Trophoblast cell (in vitro differentiated cells and primary cell): ENCODE measurements around the gene KHDC1.
A peak's percentile ranks its signal among the peaks of the same experiment; 100 is the strongest.
"Not testable (repeated sequence)": the region's sequence is repeated elsewhere in the genome, so short reads cannot be mapped to it uniquely, and the experiment has no call there.

Source experiments
- DNase-seq, 2 donors: peaks; one replicate each; pipeline ENCODE4 v3.0.0-alpha.2; 2016
- H2AFZ ChIP-seq: 2 replicates; pipeline ENCODE4 v1.6.1; 2013; ENCODE audit warnings: low read length, moderate library complexity, mild to moderate bottlenecking; ENCODE audit not compliant: insufficient read depth, poor library complexity
- H2AK5ac ChIP-seq: 2 replicates; pipeline ENCODE4 v1.6.1; 2013; ENCODE audit warnings: mild to moderate bottlenecking, low read length
- H2BK120ac ChIP-seq: 2 replicates; pipeline ENCODE4 v1.6.1; 2013; ENCODE audit warnings: low read length, mild to moderate bottlenecking, moderate library complexity; ENCODE audit not compliant: insufficient read depth, poor library complexity
- H2BK12ac ChIP-seq: 2 replicates; pipeline ENCODE4 v1.6.1; 2013; ENCODE audit warnings: mild to moderate bottlenecking, low read length, moderate library complexity
- H2BK5ac ChIP-seq: 2 replicates; pipeline ENCODE4 v1.6.1; 2013; ENCODE audit warnings: low read length, low read depth, moderate library complexity, mild to moderate bottlenecking; ENCODE audit not compliant: poor library complexity
- H3K14ac ChIP-seq: 2 replicates; pipeline ENCODE4 v1.6.1; 2013; ENCODE audit warnings: mild to moderate bottlenecking, low read length
- H3K18ac ChIP-seq: 2 replicates; pipeline ENCODE4 v1.6.1; 2013; ENCODE audit warnings: mild to moderate bottlenecking, low read length
- H3K23ac ChIP-seq: 2 replicates; pipeline ENCODE4 v1.6.1; 2013; ENCODE audit warnings: low read length
- H3K27ac ChIP-seq: 2 replicates; pipeline ENCODE4 v1.5.1; 2013; ENCODE audit warnings: low read depth, mild to moderate bottlenecking, inconsistent platforms, low read length, moderate library complexity
- H3K27me3 ChIP-seq: 2 replicates; pipeline ENCODE4 v1.6.1; 2013; ENCODE audit warnings: inconsistent platforms, mild to moderate bottlenecking, low read length, moderate library complexity; ENCODE audit not compliant: insufficient read depth
- H3K36me3 ChIP-seq, 2 experiments: 1 replicate in 1 of 2; 2 replicates in 1 of 2; pipeline ENCODE4 v1.6.1; 2013; ENCODE audit warnings: low read length in 2 of 2, mild to moderate bottlenecking in 2 of 2, moderate library complexity in 1 of 2; ENCODE audit not compliant: insufficient read depth in 2 of 2, control insufficient read depth in 1 of 2
- H3K4ac ChIP-seq: 2 replicates; pipeline ENCODE4 v1.6.1; 2013; ENCODE audit warnings: low read depth, mild to moderate bottlenecking, low read length, moderate library complexity
- H3K4me1 ChIP-seq, 2 experiments: 1 replicate in 1 of 2; 2 replicates in 1 of 2; pipeline ENCODE4 v1.6.1; 2013; ENCODE audit warnings: low read length in 2 of 2, mild to moderate bottlenecking in 2 of 2, moderate library complexity in 1 of 2; ENCODE audit not compliant: insufficient read depth in 2 of 2, control insufficient read depth in 1 of 2
- H3K4me2 ChIP-seq: 2 replicates; pipeline ENCODE4 v1.6.1; 2013; ENCODE audit warnings: inconsistent platforms, mild to moderate bottlenecking, low read length, moderate library complexity
- H3K4me3 ChIP-seq: 2 replicates; pipeline ENCODE4 v1.5.1; 2013; ENCODE audit warnings: mild to moderate bottlenecking, low read depth, low read length, inconsistent platforms
- H3K79me1 ChIP-seq: one replicate; pipeline ENCODE4 v1.6.1; 2013; ENCODE audit warnings: low read length
- H3K79me2 ChIP-seq: 2 replicates; pipeline ENCODE4 v1.6.1; 2013; ENCODE audit warnings: low read length, mild to moderate bottlenecking; ENCODE audit not compliant: control insufficient read depth, insufficient read depth, poor library complexity
- H3K9ac ChIP-seq: 2 replicates; pipeline ENCODE4 v1.6.1; 2013; ENCODE audit warnings: mild to moderate bottlenecking, low read length
- H3K9me3 ChIP-seq: 2 replicates; pipeline ENCODE4 v1.6.1; 2013; ENCODE audit warnings: low read depth, mild to moderate bottlenecking, control low read depth, inconsistent platforms, low read length; ENCODE audit not compliant: insufficient read depth
- H4K12ac ChIP-seq: 2 replicates; pipeline ENCODE4 v1.6.1; 2013; ENCODE audit warnings: low read depth, mild to moderate bottlenecking, low read length, moderate library complexity
- H4K8ac ChIP-seq: 2 replicates; pipeline ENCODE4 v1.6.1; 2013; ENCODE audit warnings: low read depth, mild to moderate bottlenecking, low read length, moderate library complexity
- H4K91ac ChIP-seq: one replicate; pipeline ENCODE4 v1.6.1; 2013; ENCODE audit warnings: low read depth, mild to moderate bottlenecking, low read length, moderate library complexity
- WGBS: extraction: QIAGEN DNeasy Blood & Tissue Kit; methylation state at CpG from one replicate; pipeline ENCODE4 v1.1.7; 2013; ENCODE audit warnings: missing lambda C conversion rate; ENCODE audit not compliant: insufficient read length, insufficient coverage; ENCODE audit errors: extremely low coverage; 5-methylcytosine and 5-hydroxymethylcytosine counted together

KHDC1 gene

GRCh38 chr6:73308712-73309534, 45.9 kb upstream of the KHDC1 start:
- no peak overlapping the region for H2BK5ac ChIP-seq
- no peak for DNase-seq
- H3K4ac ChIP-seq = no peak overlapping the region
- H4K8ac ChIP-seq = peak overlapping the region; percentile 92
- H2BK120ac ChIP-seq = no peak overlapping the region
- H4K12ac ChIP-seq = no peak overlapping the region
- no peak overlapping the region for H2AK5ac ChIP-seq
- H3K9me3 ChIP-seq = no peaks in the 10 kb centered on the region
- no peaks in the 10 kb centered on the region for H3K36me3 ChIP-seq
- H3K27me3 ChIP-seq = no peaks in the 10 kb centered on the region
- WGBS = no CpG with 5 or more reads among the region's 26 CpGs
- H3K4me3 ChIP-seq = peak overlapping the region; percentile 76
- no peak overlapping the region for H3K23ac ChIP-seq
- H3K79me1 ChIP-seq = peaks cover 5% of the 10 kb centered on the region
- no peak overlapping the region for H3K18ac ChIP-seq
- H2BK12ac ChIP-seq = no peak overlapping the region
- H2AFZ ChIP-seq = no peak overlapping the region
- H3K4me2 ChIP-seq = peak overlapping the region; percentile 69
- no peak overlapping the region for H3K14ac ChIP-seq
- peaks cover 2% of the 10 kb centered on the region for H3K79me2 ChIP-seq
- no peak overlapping the region for H4K91ac ChIP-seq
- no peak overlapping the region for H3K27ac ChIP-seq
- peak overlapping the region; percentile 70 for H3K9ac ChIP-seq
- H3K4me1 ChIP-seq = peaks cover 0 to 7% of the 10 kb centered on the region in 2 experiments

- not testable (repeated sequence) for H4K91ac ChIP-seq, H2AK5ac ChIP-seq, H3K4me1 ChIP-seq, H3K79me2 ChIP-seq, H2AFZ ChIP-seq, H3K27me3 ChIP-seq, H3K18ac ChIP-seq, DNase-seq, H3K4ac ChIP-seq, H2BK5ac ChIP-seq, H4K12ac ChIP-seq, H3K9ac ChIP-seq, H3K4me2 ChIP-seq, H3K4me3 ChIP-seq, H3K27ac ChIP-seq, H2BK120ac ChIP-seq, H3K14ac ChIP-seq, H3K9me3 ChIP-seq, H2BK12ac ChIP-seq, H3K36me3 ChIP-seq, H4K8ac ChIP-seq, H3K23ac ChIP-seq, H3K79me1 ChIP-seq
- no CpG with 5 or more reads among the region's 7 CpGs for WGBS
These were observed 40.8 kb upstream of the KHDC1 start for GRCh38 chr6:73303773-73304172.

- H3K4ac ChIP-seq = no peak overlapping the region
- no CpG with 5 or more reads among the region's 2 CpGs for WGBS
- H3K27me3 ChIP-seq = no peaks in the 10 kb centered on the region
- no peak overlapping the region for H3K4me2 ChIP-seq
- no peak overlapping the region for H2AFZ ChIP-seq
- no peak overlapping the region for H3K18ac ChIP-seq
- no peaks in the 10 kb centered on the region for H3K79me1 ChIP-seq
- no peak overlapping the region for H4K12ac ChIP-seq
- H2BK120ac ChIP-seq = no peak overlapping the region
- no peaks in the 10 kb centered on the region for H3K4me1 ChIP-seq
- no peak overlapping the region for H3K4me3 ChIP-seq
- H3K23ac ChIP-seq = no peak overlapping the region
- H2BK12ac ChIP-seq = no peak overlapping the region
- no peak overlapping the region for H3K9ac ChIP-seq
- DNase-seq = no peak
- no peaks in the 10 kb centered on the region for H3K79me2 ChIP-seq
- H3K14ac ChIP-seq = no peak overlapping the region
- H4K91ac ChIP-seq = no peak overlapping the region
- H3K9me3 ChIP-seq = no peaks in the 10 kb centered on the region
- H2BK5ac ChIP-seq = no peak overlapping the region
- H3K36me3 ChIP-seq = peaks cover 0 to 4% of the 10 kb centered on the region in 2 experiments
- H2AK5ac ChIP-seq = no peak overlapping the region
- H4K8ac ChIP-seq = no peak overlapping the region
- H3K27ac ChIP-seq = no peak overlapping the region
These were observed 39.3 kb upstream of the KHDC1 start for GRCh38 chr6:73302339-73302738.

GRCh38 chr6:73299151-73299971, 36.4 kb upstream of the KHDC1 start:
- no peaks in the 10 kb centered on the region for H3K4me1 ChIP-seq
- H2AK5ac ChIP-seq = no peak overlapping the region
- no peak overlapping the region for H4K91ac ChIP-seq
- no peak overlapping the region for H3K4me2 ChIP-seq
- no peak for DNase-seq
- no peak overlapping the region for H3K4me3 ChIP-seq
- no peaks in the 10 kb centered on the region for H3K27me3 ChIP-seq
- H3K36me3 ChIP-seq = peaks cover 0 to 4% of the 10 kb centered on the region in 2 experiments
- H3K27ac ChIP-seq = no peak overlapping the region
- H3K4ac ChIP-seq = no peak overlapping the region
- no peaks in the 10 kb centered on the region for H3K79me1 ChIP-seq
- whole genome bisulfite sequencing = no CpG with 5 or more reads among the region's 50 CpGs
- H3K23ac ChIP-seq = no peak overlapping the region
- no peak overlapping the region for H4K12ac ChIP-seq
- H3K79me2 ChIP-seq = no peaks in the 10 kb centered on the region
- no peak overlapping the region for H3K9ac ChIP-seq
- H3K14ac ChIP-seq = no peak overlapping the region
- no peak overlapping the region for H2BK120ac ChIP-seq
- H3K18ac ChIP-seq = no peak overlapping the region
- H3K9me3 ChIP-seq = no peaks in the 10 kb centered on the region
- H2BK12ac ChIP-seq = no peak overlapping the region
- no peak overlapping the region for H4K8ac ChIP-seq
- H2BK5ac ChIP-seq = no peak overlapping the region
- no peak overlapping the region for H2AFZ ChIP-seq
